Right lobe of liver (tissue), 6 donors: ENCODE results near the gene CDC37. TPM values are rescaled to one million over a fixed set of nuclear protein-coding genes. Genes with fewer than 3 reads are reported as not detected.

Experiments used
- ATAC-seq, 4 donors: fragments of 200-7000 bp; cut with Tn5 transposase; one replicate each; pipeline ENCODE4 v1.9.1; 2020; ENCODE audit warnings: mild to moderate bottlenecking in 4 of 4, moderate library complexity in 4 of 4
- DNase-seq, 3 donors: peaks; one replicate each; pipeline ENCODE4 v3.0.0-alpha.2; 2020
- H3K27ac ChIP-seq, 3 donors: fragments of 200-600 bp; one replicate each; pipeline ENCODE4 v1.8.0; 2022
- H3K27me3 ChIP-seq, 2 donors: fragments of 200-600 bp; one replicate each; pipeline ENCODE4 v1.8.0; 2022
- H3K36me3 ChIP-seq, 4 donors: fragments of 200-600 bp; sonication (generic) in 1 of 4; one replicate each; pipeline versions ENCODE4 v1.5.1 to v1.8.0; 2017 to 2022; ENCODE audit warnings: control low read depth in 1 of 4
- H3K4me1 ChIP-seq, 4 donors: fragments of 200-600 bp; sonication (generic) in 1 of 4; one replicate each; pipeline versions ENCODE4 v1.5.1 to v1.8.0; 2017 to 2022; ENCODE audit warnings: control low read depth in 1 of 4
- H3K4me3 ChIP-seq, 3 donors: fragments of 200-600 bp; one replicate each; pipeline ENCODE4 v1.8.0; 2022
- H3K9me3 ChIP-seq, 4 donors: fragments of 200-600 bp; sonication (generic) in 1 of 4; one replicate each; pipeline versions ENCODE4 v1.5.1 to v1.8.0; 2017 to 2022; ENCODE audit warnings: control low read depth in 1 of 4
- CTCF ChIP-seq, 4 donors: fragments of 200-600 bp in 3 of 4; fragments of 450-650 bp in 1 of 4; IDR thresholded peaks; one replicate each; pipeline versions ENCODE4 v1.5.1 to v1.8.0; 2016 to 2022; ENCODE audit warnings: antibody characterized with exemption in 4 of 4, mild to moderate bottlenecking in 2 of 4
- POLR2A ChIP-seq: fragments of 450-650 bp; IDR thresholded peaks from one replicate; pipeline ENCODE4 v1.6.1; 2017; ENCODE audit warnings: antibody characterized with exemption, mild to moderate bottlenecking
- WGBS: methylation state at CpG from one replicate; pipeline ENCODE4 v1.1.6; 2018; ENCODE audit warnings: low coverage, low lambda C conversion rate; ENCODE audit not compliant: insufficient coverage; ENCODE audit errors: missing lambda C conversion rate; 5-methylcytosine and 5-hydroxymethylcytosine counted together
- intact Hi-C, 2 donors: fragments of 100-400 bp; cut with DNase I; formaldehyde crosslinking; loops; one replicate each; pipeline versions ENCODE4 v1.11.2 to v1.14.1; 2022
- total RNA-seq, 6 experiments: library from RNA; depleted of rRNA in 2 of 6; stranded (reverse); fragments of >200 nt in 2 of 6; fragmentation: NEBNext Ultra II Directional in 3 of 6; extraction: Animal tissue kit (Norgen Biotek cat#: 25700) in 3 of 6; gene quantifications; one replicate each; pipeline versions ENCODE4 v1.1.0 to v1.2.4, GENCODE V29; 2016 to 2023
- donor health status: DM: no; HTN: yes; CAD: no.
- donor health status: DM: no; HTN: no; CAD: no.
- donor health status: DM: no; HTN: no; CAD: no.
- donor health status: DM: no; HTN: yes; CAD: no.
- donor health status: DM: no; HTN: yes; CAD: no.

The CDC37 gene
- total RNA-seq, 6 experiments from 2014 or later = 39.6 to 74.9 (median 50.1) TPM

- Histone ChIP-seq H3K4me1 (peaks cover 0 to 22% (median 0%) of the 10 kb centered on the region in 4 donors), H3K36me3 (no peaks in the 10 kb centered on the region), H3K27ac (no peak overlapping the region), H3K27me3 (peaks cover 0 to 21% of the 10 kb centered on the region in 2 donors), H3K4me3 (no peak overlapping the region), H3K9me3 (no peaks in the 10 kb centered on the region)
- DNase-seq = no peak
- intact Hi-C loops = no loop called here
- ATAC-seq = no peak
- TF ChIP-seq POLR2A = no peak
- TF ChIP-seq CTCF (IDR thresholded peaks at IDR 0.05) = no peak
- 3% methylated on average over 20 of the region's 32 CpGs for WGBS
Measured at GRCh38 chr19:10418485-10419199, 15.3 kb upstream of the CDC37 start.

GRCh38 chr19:10418235-10418484 lies 14.8 kb upstream of the CDC37 start:
- DNase-seq = no peak
- Histone ChIP-seq H3K9me3 (no peaks in the 10 kb centered on the region), H3K36me3 (no peaks in the 10 kb centered on the region), H3K4me3 (no peak overlapping the region), H3K27ac (no peak overlapping the region), H3K27me3 (peaks cover 0 to 21% of the 10 kb centered on the region in 2 donors), H3K4me1 (peaks cover 0 to 22% (median 0%) of the 10 kb centered on the region in 4 donors)
- intact Hi-C loops = no loop called here
- WGBS = 11% methylated on average over 3 of the region's 3 CpGs
- ATAC-seq = no peak
- TF ChIP-seq CTCF (IDR thresholded peaks at IDR 0.05) = no peak
- no peak for TF ChIP-seq POLR2A

- 5% methylated on average over 4 of the region's 30 CpGs for WGBS
- Histone ChIP-seq H3K27me3 (peaks cover 0 to 21% of the 10 kb centered on the region in 2 donors), H3K9me3 (no peaks in the 10 kb centered on the region), H3K4me1 (peaks cover 0 to 22% (median 0%) of the 10 kb centered on the region in 4 donors), H3K27ac (no peak overlapping the region), H3K36me3 (no peaks in the 10 kb centered on the region), H3K4me3 (no peak overlapping the region)
- intact Hi-C loops = no loop called here
- DNase-seq (no peak), ATAC-seq (no peak)
- TF ChIP-seq POLR2A (no peak), CTCF (IDR thresholded peaks at IDR 0.05) (no peak)
Measured at GRCh38 chr19:10417541-10418234, 14.3 kb upstream of the CDC37 start.

- Histone ChIP-seq H3K4me1 (peaks cover 0 to 22% (median 0%) of the 10 kb centered on the region in 4 donors), H3K27me3 (peaks cover 0 to 21% of the 10 kb centered on the region in 2 donors), H3K9me3 (no peaks in the 10 kb centered on the region), H3K27ac (peak overlapping the region in 2 of 3 donors; percentile 47 to 72), H3K4me3 (peak overlapping the region; percentile 41 to 58 (median 56)), H3K36me3 (no peaks in the 10 kb centered on the region)
- DNase-seq (peak; percentile 89 to 94 (median 93)), ATAC-seq (peak; percentile 80 to 91 (median 90))
- TF ChIP-seq CTCF (IDR thresholded peaks at IDR 0.05) (peak; percentile 84 to 97 (median 92)), POLR2A (no peak)
- 4% methylated on average over 24 of the region's 67 CpGs for WGBS
- intact Hi-C loops = no loop called here
Measured at GRCh38 chr19:10416380-10417257, 13.3 kb upstream of the CDC37 start.
